ENCODE data around the gene PQBP1.
A peak's percentile ranks its signal among the peaks of the same experiment; 100 is the strongest.

Gene PQBP1

GRCh38 chrX:48933757-48934156, 36.0 kb downstream of the PQBP1 start:
- H3K4me1 ChIP-seq: no peaks in the 10 kb centered on the region
- DNase-seq: no peak
- no peak overlapping the region for H3K4me3 ChIP-seq (ENCODE audit: low read depth, low read length)
- no peak for TF ChIP-seq CTCF (IDR thresholded peaks at IDR 0.05; ENCODE audit: low read depth, low read length)
- no peaks in the 10 kb centered on the region for H3K9me3 ChIP-seq
- no peaks in the 10 kb centered on the region for H3K27me3 ChIP-seq
- H3K36me3 ChIP-seq: no peaks in the 10 kb centered on the region; the same call in 1 of the 2 replicates

- H3K4me1 ChIP-seq: no peaks in the 10 kb centered on the region
Measured at GRCh38 chrX:48934581-48935300, 37.0 kb downstream of the PQBP1 start.

GRCh38 chrX:48935301-48935670, 37.6 kb downstream of the PQBP1 start:
- no peak for DNase-seq
- Histone ChIP-seq H3K4me3 (ENCODE audit: low read depth, low read length) (no peak overlapping the region), H3K36me3 (no peaks in the 10 kb centered on the region; the same call in 1 of the 2 replicates)

More at GRCh38 chrX:48934581-48935300, 37.0 kb downstream of the PQBP1 start:
- H3K9me3 ChIP-seq: no peaks in the 10 kb centered on the region
- H3K36me3 ChIP-seq: no peaks in the 10 kb centered on the region; the same call in 1 of the 2 replicates
- TF ChIP-seq CTCF (IDR thresholded peaks at IDR 0.05; ENCODE audit: low read depth, low read length): no peak
- no peak for DNase-seq
- H3K4me3 ChIP-seq (ENCODE audit: low read depth, low read length): no peak overlapping the region
- no peaks in the 10 kb centered on the region for H3K27me3 ChIP-seq

GRCh38 chrX:48936429-48937053, 38.8 kb downstream of the PQBP1 start:
- DNase-seq: no peak
- no peaks in the 10 kb centered on the region; the same call in 1 of the 2 replicates for H3K36me3 ChIP-seq
- H3K9me3 ChIP-seq: no peaks in the 10 kb centered on the region
- TF ChIP-seq CTCF (IDR thresholded peaks at IDR 0.05; ENCODE audit: low read depth, low read length): no peak
- H3K27me3 ChIP-seq: no peaks in the 10 kb centered on the region
- H3K4me3 ChIP-seq (ENCODE audit: low read depth, low read length): no peak overlapping the region
- H3K4me1 ChIP-seq: no peaks in the 10 kb centered on the region

More at GRCh38 chrX:48935301-48935670, 37.6 kb downstream of the PQBP1 start:
- TF ChIP-seq CTCF (IDR thresholded peaks at IDR 0.05; ENCODE audit: low read depth, low read length): no peak
- Histone ChIP-seq H3K4me1 (no peaks in the 10 kb centered on the region), H3K27me3 (no peaks in the 10 kb centered on the region), H3K9me3 (no peaks in the 10 kb centered on the region)

GRCh38 chrX:48937054-48937907, 39.6 kb downstream of the PQBP1 start:
- TF ChIP-seq CTCF (IDR thresholded peaks at IDR 0.05; ENCODE audit: low read depth, low read length): 0 out of 2 replicates have a peak, but pooled peaks have one; percentile 10
- no peak for DNase-seq
- Histone ChIP-seq H3K9me3 (no peaks in the 10 kb centered on the region), H3K36me3 (no peaks in the 10 kb centered on the region; the same call in none of the 2 replicates), H3K4me3 (ENCODE audit: low read depth, low read length) (no peak overlapping the region), H3K27me3 (no peaks in the 10 kb centered on the region), H3K4me1 (no peaks in the 10 kb centered on the region)

Data from BE2C (cell line).